ENCODE data around the gene DBP.

GRCh38 chr19:48628486-48629296, 8.5 kb downstream of the DBP start:
- TF ChIP-seq CTCF (IDR thresholded peaks at IDR 0.05; ENCODE audit: insufficient read depth, low read length, poor library complexity, severe bottlenecking) (no peak), EZH2phosphoT487 (conservative IDR thresholded peaks at IDR 0.05; ENCODE audit: low read length) (no peak)
